GM12892 (cell line): ENCODE data around the gene TMTC1.

Experiments used
- DNase-seq: peaks from one replicate; pipeline ENCODE4 v3.0.0; 2011; ENCODE audit not compliant: insufficient read length
- FAIRE-seq: peaks from 2 replicates; lab custom pipeline; 2011; peaks lifted over from hg19 to GRCh38; lab: Jason Lieb, UNC
- POLR2A ChIP-seq: IDR thresholded peaks from 2 replicates; pipeline ENCODE4 v1.6.1; 2011; ENCODE audit warnings: low read depth, low read length, control low read depth
- POLR2AphosphoS5 ChIP-seq: IDR thresholded peaks from 2 replicates; pipeline ENCODE4 v1.6.1; 2011; ENCODE audit warnings: low read depth, low read length, control low read depth
- TAF1 ChIP-seq: IDR thresholded peaks from 2 replicates; pipeline ENCODE4 v1.6.1; 2011; ENCODE audit warnings: low read depth, mild to moderate bottlenecking, control low read depth, low read length, borderline replicate concordance

Gene TMTC1

DNA sequence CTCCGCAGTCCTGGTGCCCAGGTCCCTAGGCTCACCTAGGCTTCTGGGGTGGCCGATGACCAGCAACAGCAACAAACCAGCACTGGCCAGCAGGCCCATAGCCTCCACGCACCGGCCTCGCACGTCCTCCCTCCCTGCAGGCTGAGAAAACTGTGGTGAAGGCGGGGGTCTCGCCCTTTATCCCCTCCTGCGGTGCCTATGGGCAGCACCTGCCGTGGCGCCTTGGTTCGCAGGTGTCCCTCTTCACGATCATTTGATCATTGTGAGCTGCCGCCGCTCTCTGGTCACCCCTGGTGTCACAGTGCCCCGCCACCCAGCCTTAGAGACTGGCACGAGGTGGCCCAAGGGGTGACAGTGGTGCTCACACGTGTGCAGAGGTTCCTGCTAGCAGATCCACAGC is 286.2 kb downstream of the TMTC1 start, which contains the start of gene OVCH1:
TSS of gene OVCH1 (minus strand) at position 99 of the 400 bp plus-strand sequence. CDS start at position 99, 0 bp downstream.
- TF ChIP-seq POLR2AphosphoS5 (no peak), TAF1 (no peak), POLR2A (no peak)
- no peak for DNase-seq
- FAIRE-seq: no peak

DNA sequence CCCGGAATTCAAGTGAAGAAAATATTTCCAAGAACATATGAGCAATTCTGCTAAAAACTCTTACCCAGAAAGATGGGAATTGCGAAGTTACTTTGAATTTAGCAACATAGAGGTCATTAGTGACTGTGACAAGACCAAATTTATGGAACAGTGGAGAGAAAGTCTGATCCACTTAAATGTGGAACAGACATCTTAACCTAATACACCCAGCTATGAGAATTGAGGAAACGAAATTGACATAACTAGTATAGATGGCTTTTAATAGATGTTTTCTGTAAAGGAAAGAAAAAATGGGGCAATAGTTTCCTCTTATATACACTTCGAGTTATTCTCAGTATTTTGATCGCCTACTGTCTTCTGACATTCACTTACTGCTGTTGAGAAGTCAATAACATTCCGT is 290.9 kb downstream of the TMTC1 start:
- TF ChIP-seq POLR2AphosphoS5 (no peak), TAF1 (no peak), POLR2A (no peak)
- FAIRE-seq: no peak
- DNase-seq: no peak

DNA sequence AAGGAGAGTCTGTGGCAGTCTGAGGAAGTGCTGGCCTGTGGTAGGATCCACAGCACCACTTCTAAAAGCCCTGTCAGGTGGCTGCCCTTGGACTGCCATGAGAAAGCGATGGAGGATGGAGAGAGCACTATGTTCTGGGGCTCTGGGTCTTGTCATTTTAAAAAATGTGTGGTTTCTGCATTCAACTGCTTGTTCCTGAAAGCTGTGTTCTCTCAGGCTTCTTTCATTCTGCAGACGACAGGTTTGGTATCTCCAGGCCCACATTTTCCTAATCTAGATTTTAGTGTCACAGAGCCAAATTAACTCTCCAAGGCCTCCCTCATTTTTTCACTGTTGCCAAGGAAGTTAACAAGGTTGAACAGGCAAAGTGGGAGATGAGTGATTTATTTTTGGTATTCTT is 296.8 kb downstream of the TMTC1 start:
- DNase-seq: no peak
- no peak for FAIRE-seq
- TF ChIP-seq POLR2A (no peak), POLR2AphosphoS5 (no peak), TAF1 (no peak)

DNA sequence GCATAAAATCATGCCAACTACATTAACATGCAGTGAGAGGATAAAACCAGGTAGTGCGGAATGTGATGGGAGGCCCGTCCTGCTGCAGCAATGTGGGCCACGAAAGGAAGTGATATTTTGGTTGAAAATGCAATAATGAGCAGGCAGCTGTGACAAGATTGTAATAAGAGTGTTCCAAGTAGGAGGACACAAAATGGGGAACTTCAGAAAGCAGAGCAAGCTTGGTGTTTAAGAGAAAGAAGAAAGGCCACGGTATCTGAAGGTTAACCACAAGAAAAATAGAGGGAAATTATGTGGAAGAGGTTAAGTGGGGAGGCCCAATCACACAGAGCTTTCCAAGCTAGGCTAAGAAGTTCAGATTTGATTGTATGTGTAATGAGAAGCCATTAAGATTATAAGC is 320.5 kb downstream of the TMTC1 start:
- TF ChIP-seq TAF1 (no peak), POLR2A (no peak), POLR2AphosphoS5 (no peak)
- no peak for DNase-seq
- no peak for FAIRE-seq

DNA sequence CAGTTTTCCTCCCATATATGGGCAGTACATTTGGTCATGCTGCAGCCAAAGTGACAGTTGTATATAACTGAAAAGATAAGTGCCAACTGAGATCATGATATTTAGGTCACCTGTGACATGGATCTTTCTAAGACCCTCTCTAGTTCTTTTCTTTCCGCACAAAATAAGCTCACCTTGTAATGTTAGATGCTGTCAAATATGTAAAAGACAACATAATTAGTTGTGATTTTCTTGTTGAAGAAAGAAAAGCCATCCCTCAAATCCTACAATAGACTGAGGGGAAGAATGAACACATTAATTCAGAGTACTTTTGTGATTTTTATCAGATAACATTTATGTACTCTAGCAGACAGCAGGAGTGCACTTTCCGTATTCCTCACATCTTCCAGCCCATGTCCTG is 323.7 kb downstream of the TMTC1 start:
- DNase-seq (no peak), FAIRE-seq (no peak)
- TF ChIP-seq TAF1: no peak
- no peak for TF ChIP-seq POLR2A
- no peak for TF ChIP-seq POLR2AphosphoS5

DNA sequence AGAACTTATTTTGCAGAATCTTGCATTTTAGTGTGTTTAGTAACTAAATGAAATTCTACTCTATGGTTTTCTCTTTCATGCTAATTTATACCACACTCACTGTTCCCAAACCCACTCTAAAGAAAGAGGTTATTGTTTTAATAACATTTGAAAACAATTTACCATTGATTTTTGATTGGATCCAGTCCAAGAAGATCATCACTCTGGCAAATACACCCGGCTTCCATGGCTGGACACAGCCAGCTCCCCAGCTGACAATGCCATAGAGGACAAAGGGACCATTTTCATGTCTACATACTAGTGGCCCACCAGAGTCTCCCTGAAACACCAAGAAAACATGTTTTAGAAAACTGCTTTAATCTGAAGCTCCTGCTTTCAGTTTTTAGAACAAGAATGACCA is 328.7 kb downstream of the TMTC1 start:
- FAIRE-seq (no peak), DNase-seq (no peak)
- no peak for TF ChIP-seq TAF1
- no peak for TF ChIP-seq POLR2AphosphoS5

DNA sequence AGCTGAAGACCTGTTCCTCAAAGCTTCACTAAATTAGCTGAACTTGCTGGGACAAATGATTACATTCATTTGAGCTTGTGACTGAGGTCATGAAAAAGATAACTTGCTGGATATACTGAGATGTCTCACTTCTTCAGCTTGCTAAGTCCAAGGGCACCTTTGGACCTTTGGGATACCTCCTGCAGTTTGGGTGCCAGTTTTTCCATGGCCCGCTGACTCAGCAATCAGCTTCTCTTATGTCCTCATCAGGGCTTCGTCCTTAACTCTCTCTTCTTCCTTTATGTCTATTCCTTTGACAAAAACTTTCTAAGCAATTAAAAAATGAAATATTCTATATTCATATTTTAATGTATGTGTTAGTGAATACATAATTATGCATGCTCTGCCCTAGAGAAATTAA is 331.9 kb downstream of the TMTC1 start:
- DNase-seq (no peak), FAIRE-seq (no peak)
- no peak for TF ChIP-seq POLR2AphosphoS5
- TF ChIP-seq POLR2A: no peak
- no peak for TF ChIP-seq TAF1
